Ovary (tissue), 9 donors: Measurements from ENCODE around the gene PROB1. TPM values are rescaled to one million over a fixed set of nuclear protein-coding genes. Genes with fewer than 3 reads are reported as not detected.
"Not testable (repeated sequence)": the region's sequence is repeated elsewhere in the genome, so short reads cannot be mapped to it uniquely, and the experiment has no call there.

Experiments used
- DNase-seq, 5 donors: peaks; one replicate each; pipeline ENCODE4 v3.0.0-alpha.2; 2019 to 2020
- H3K27ac ChIP-seq, 2 donors: fragments of 200-600 bp; one replicate each; pipeline versions ENCODE4 v1.5.1 to v1.8.0; 2019 to 2022
- H3K27me3 ChIP-seq: fragments of 200-600 bp; one replicate; pipeline ENCODE4 v1.8.0; 2022
- H3K36me3 ChIP-seq: fragments of 200-600 bp; sonication (generic); one replicate; pipeline ENCODE4 v1.5.1; 2019
- H3K4me1 ChIP-seq: one replicate; pipeline ENCODE4 v1.8.1; 2013; ENCODE audit warnings: mild to moderate bottlenecking, moderate library complexity; ENCODE audit not compliant: insufficient read depth
- H3K4me3 ChIP-seq: fragments of 200-600 bp; sonication (generic); one replicate; pipeline ENCODE4 v1.5.1; 2017
- H3K9me3 ChIP-seq, 2 donors: fragments of 200-600 bp in 1 of 2; sonication (generic) in 1 of 2; one replicate each; pipeline versions ENCODE4 v1.5.1 to v1.8.1; 2013 to 2019; ENCODE audit warnings: mild to moderate bottlenecking in 1 of 2, moderate library complexity in 1 of 2
- EP300 ChIP-seq: sonication (generic); formaldehyde crosslinking; IDR thresholded peaks from one replicate; pipeline ENCODE4 v1.6.1; 2017; ENCODE audit warnings: antibody characterized with exemption
- POLR2A ChIP-seq: fragments of 450-650 bp; IDR thresholded peaks from one replicate; pipeline ENCODE4 v1.6.1; 2017; ENCODE audit warnings: antibody characterized with exemption, mild to moderate bottlenecking, moderate library complexity
- WGBS, 3 donors: extraction: QIAGEN DNeasy Blood & Tissue Kit in 1 of 3; methylation state at CpG; one replicate each; pipeline versions ENCODE4 v1.1.5 to v1.1.7; 2013 to 2017; 5-methylcytosine and 5-hydroxymethylcytosine counted together
- intact Hi-C, 4 donors: fragments of 100-400 bp; cut with DNase I; formaldehyde crosslinking; loops; one replicate each; pipeline versions ENCODE4 v1.11.0 to v1.15.1; 2022 to 2023
- polyA plus RNA-seq, 2 donors: library from polyadenylated mRNA; stranded (reverse); fragments of 200-250 nt in 1 of 2; fragments of 350-450 nt in 1 of 2; fragmentation: Illumina TruSeq in 1 of 2; extraction: RNeasy Lipid Tissue Mini Kit (QIAGEN cat#74804) in 1 of 2; gene quantifications; one replicate each; pipeline ENCODE4 v1.2.3, GENCODE V29; 2013 to 2014
- total RNA-seq, 7 donors: library from RNA; depleted of rRNA in 2 of 7; stranded (reverse); fragments of >200 nt in 2 of 7; fragmentation: NEBNext Ultra II Directional in 3 of 7; extraction: Animal tissue kit (Norgen Biotek cat#: 25700) in 3 of 7; gene quantifications; one replicate each; pipeline versions ENCODE4 v1.1.0 to v1.2.4, GENCODE V29; 2016 to 2023
- TF ChIP-seq, protein P1 (sequence below), 3 donors: fragments of 450-650 bp in 2 of 3; fragments of 200-600 bp in 1 of 3; IDR thresholded peaks; one replicate each; pipeline versions ENCODE4 v1.5.1 to v1.8.0; 2016 to 2022; ENCODE audit warnings: antibody characterized with exemption in 3 of 3, mild to moderate bottlenecking in 1 of 3
- donor health status: DM: no; HTN: no; CAD: no; lungs with moderate emphysema.
- donor health status: DM: no; HTN: no; CAD: no.
- donor health status: Bipolar disorder and iron deficiency.
- donor health status: DM: yes; HTN: yes; CAD: no.
- donor health status: DM: no; HTN: no; CAD: no.
- donor health status: DM: yes; HTN: yes; CAD: no.

The PROB1 gene
- total and polyA plus RNA-seq, 9 donors: 0.60 to 2.0 (median 1.0) TPM

DNA sequence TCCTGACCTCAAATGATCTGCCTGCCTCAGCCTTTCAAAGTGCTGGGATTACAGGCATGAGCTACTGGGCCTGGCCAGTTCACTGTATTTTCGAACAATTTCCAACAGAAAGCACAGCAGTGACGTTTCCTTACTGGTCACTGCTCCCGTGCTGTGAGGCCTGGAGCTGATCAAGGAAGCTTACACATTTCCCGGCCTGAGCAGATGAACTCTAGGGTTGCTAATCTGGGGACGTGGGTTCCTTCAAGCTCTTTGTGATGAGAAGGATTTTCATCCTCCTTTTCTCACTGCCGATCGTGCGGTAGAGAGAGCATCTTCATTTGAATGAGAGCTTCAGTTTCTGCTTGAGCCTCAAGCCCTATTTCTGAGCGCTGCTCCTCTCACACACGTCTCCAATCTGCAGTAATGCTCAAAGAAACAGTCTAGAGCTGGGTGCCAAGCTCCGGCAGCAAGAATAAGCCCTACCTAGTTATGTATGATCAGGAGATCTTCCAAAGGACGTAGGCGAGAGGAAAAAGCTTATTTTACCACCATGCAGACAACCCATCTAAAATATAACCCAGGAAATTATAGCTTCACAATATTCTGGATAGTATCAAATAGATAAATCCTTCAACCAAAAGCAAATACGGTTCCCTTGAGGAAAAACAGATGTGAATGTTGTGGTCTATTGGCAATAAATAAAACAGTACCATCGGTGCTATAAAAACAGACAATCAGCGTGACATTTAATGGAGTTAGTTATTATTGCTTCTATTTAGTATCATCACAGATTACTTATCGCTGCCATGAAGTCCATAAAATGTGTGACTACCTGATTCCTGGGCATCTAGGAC lies 16.3 kb upstream of the PROB1 start:
- WGBS, 3 donors: 61 to 73% (median 70%) methylated on average over 17 of the region's 17 CpGs
- H3K4me3 ChIP-seq: no peak overlapping the region
- H3K9me3 ChIP-seq: no peaks in the 10 kb centered on the region
- intact Hi-C loops: no loop called here
- no peak overlapping the region for H3K27ac ChIP-seq
- no peaks in the 10 kb centered on the region for H3K27me3 ChIP-seq
- TF ChIP-seq, protein P1, sequence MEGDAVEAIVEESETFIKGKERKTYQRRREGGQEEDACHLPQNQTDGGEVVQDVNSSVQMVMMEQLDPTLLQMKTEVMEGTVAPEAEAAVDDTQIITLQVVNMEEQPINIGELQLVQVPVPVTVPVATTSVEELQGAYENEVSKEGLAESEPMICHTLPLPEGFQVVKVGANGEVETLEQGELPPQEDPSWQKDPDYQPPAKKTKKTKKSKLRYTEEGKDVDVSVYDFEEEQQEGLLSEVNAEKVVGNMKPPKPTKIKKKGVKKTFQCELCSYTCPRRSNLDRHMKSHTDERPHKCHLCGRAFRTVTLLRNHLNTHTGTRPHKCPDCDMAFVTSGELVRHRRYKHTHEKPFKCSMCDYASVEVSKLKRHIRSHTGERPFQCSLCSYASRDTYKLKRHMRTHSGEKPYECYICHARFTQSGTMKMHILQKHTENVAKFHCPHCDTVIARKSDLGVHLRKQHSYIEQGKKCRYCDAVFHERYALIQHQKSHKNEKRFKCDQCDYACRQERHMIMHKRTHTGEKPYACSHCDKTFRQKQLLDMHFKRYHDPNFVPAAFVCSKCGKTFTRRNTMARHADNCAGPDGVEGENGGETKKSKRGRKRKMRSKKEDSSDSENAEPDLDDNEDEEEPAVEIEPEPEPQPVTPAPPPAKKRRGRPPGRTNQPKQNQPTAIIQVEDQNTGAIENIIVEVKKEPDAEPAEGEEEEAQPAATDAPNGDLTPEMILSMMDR (IDR thresholded peaks at IDR 0.05): no peak
- DNase-seq: no peak
- H3K36me3 ChIP-seq: no peaks in the 10 kb centered on the region
- no peaks in the 10 kb centered on the region for H3K4me1 ChIP-seq

DNA sequence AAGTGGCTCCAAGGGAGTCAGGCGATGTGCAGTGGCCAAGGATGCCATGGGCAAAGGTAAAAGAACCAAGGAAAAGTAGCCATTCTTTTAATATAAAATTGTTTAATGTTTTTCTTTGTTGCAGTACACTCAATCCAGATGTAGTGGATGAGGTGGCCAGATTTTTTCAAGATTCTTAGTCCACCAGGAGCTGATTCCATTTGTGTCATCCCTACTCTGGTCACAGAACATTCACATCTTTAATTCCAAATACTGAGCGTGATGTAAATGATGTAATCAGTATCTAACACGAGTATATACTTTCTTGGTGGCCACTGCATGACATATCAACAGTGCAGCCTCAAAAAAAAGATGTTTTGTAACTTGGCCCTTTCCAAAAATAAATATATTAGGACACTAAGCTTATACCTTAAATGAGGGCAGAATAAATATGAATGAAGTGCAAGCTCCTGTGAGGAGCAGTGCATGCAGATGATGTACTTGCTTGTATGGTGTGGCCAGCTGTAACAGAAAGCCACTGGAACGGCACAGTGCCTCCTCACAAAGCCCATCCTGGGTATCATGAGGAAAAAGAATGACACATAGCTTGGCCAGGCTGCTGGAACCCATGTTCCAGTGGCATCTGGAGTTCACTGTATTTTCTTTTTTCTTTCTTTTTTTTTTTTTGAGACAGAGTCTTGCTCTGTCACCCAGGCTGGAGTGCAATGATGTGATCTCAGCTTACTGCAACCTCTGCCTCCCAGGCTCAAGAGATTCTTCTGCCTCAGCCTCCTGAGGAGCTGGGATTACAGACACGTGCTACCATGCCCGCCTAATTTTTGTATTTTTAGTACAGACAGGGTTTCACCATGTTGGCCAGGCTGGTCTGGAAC lies 15.5 kb upstream of the PROB1 start:
- no peak for DNase-seq
- no peaks in the 10 kb centered on the region for H3K36me3 ChIP-seq
- intact Hi-C loops: no loop called here
- H3K27ac ChIP-seq: no peak overlapping the region
- no peak for TF ChIP-seq POLR2A
- TF ChIP-seq, protein P1 (IDR thresholded peaks at IDR 0.05): no peak
- TF ChIP-seq EP300: no peak
- H3K27me3 ChIP-seq: no peaks in the 10 kb centered on the region
- H3K4me1 ChIP-seq: no peaks in the 10 kb centered on the region
- no peaks in the 10 kb centered on the region for H3K9me3 ChIP-seq
- WGBS, 3 donors: 65 to 72% (median 68%) methylated on average over 6 of the region's 6 CpGs
- H3K4me3 ChIP-seq: no peak overlapping the region

GRCh38 chr5:139409116-139409515 lies 14.2 kb upstream of the PROB1 start:
- 74 to 84% (median 84%) methylated on average over 5 of the region's 5 CpGs for WGBS, 3 donors
- H3K4me1 ChIP-seq, H3K36me3 ChIP-seq, H3K9me3 ChIP-seq, H3K27me3 ChIP-seq, H3K27ac ChIP-seq, intact Hi-C loops, H3K4me3 ChIP-seq, DNase-seq: not testable (repeated sequence)

DNA sequence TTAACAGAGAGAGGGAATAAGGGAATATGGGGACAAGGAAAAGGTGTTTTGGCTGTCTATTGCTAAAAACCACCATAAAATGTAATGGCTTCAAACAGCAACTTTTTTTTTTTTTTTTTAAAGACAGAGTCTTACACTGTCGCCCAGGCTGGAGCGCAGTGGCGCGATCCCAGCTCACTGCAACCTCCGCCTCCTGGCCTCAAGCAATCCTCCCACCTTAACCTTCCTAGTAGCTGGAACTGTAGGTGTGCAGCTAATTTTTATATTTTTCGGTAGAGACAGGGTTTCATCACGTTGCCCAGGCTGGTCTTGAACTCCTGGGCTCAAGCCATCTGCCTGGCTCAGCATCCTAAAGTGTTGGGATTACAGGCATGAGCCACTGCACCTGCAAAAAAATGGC lies 13.3 kb upstream of the PROB1 start:
- H3K9me3 ChIP-seq: no peaks in the 10 kb centered on the region
- H3K4me3 ChIP-seq: no peak overlapping the region
- no peaks in the 10 kb centered on the region for H3K27me3 ChIP-seq
- no peak for TF ChIP-seq POLR2A
- no peak for TF ChIP-seq EP300
- TF ChIP-seq, protein P1 (IDR thresholded peaks at IDR 0.05): no peak
- H3K36me3 ChIP-seq: no peaks in the 10 kb centered on the region
- 83 to 88% (median 87%) methylated on average over 7 of the region's 7 CpGs for WGBS, 3 donors
- no peak overlapping the region for H3K27ac ChIP-seq
- H3K4me1 ChIP-seq: no peaks in the 10 kb centered on the region
- intact Hi-C loops: no loop called here
- no peak for DNase-seq

DNA sequence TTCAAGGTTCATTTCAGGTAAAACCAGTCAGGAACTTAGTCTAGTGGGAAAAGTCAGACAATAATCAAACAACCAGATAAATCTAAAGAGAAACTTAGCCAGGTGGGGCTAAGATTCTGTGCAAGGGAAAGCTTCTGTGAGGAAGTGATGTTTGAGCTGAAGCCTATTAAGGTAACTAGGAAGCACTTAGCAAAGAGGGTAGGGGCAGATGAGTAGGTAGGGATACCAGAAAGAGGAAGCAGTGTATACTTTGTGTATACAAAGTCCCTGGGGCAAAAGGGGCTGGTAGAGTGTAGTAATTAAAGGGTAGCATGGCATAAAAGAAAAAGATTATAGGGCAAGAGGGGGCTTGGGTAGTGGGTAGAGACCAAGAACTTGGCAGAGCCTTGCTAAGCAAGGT lies 12.6 kb upstream of the PROB1 start:
- intact Hi-C loops: no loop called here

More for the DNA sequence above, 12.6 kb upstream of the PROB1 start:
- no peak overlapping the region for H3K27ac ChIP-seq
- no peak for DNase-seq
- no peaks in the 10 kb centered on the region for H3K27me3 ChIP-seq
- H3K4me1 ChIP-seq: no peaks in the 10 kb centered on the region
- H3K9me3 ChIP-seq: no peaks in the 10 kb centered on the region
- TF ChIP-seq POLR2A (no peak), EP300 (no peak)
- TF ChIP-seq, protein P1 (IDR thresholded peaks at IDR 0.05): no peak
- H3K4me3 ChIP-seq: no peak overlapping the region
- H3K36me3 ChIP-seq: no peaks in the 10 kb centered on the region
